ENCODE measurements around the gene RWDD4.

The RWDD4 gene

GRCh38 chr4:183600189-183600685, 58.7 kb downstream of the RWDD4 start:
- DNase-seq (ENCODE audit: low spot score) = no peak

DNA sequence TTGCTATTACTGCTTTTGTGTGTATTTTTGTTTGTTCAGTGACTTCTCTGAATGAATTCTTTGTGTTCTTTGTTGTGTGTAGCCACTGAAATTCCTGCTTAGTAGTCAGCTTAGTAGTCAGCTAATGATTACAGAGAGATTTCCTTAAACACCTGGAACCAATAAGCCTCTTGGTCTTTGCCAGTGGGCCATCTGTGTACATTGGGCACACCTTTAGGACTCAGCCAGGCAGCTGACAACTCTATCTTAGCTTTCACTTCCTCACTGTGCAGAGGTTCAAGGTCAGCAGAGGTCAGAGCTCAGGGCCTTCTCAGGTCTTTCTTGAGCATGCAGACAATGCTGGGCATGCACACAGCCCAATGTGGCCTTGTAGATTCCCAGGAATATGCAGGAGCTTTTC, 59.3 kb downstream of the RWDD4 start:
- DNase-seq (ENCODE audit: low spot score) = no peak

DNA sequence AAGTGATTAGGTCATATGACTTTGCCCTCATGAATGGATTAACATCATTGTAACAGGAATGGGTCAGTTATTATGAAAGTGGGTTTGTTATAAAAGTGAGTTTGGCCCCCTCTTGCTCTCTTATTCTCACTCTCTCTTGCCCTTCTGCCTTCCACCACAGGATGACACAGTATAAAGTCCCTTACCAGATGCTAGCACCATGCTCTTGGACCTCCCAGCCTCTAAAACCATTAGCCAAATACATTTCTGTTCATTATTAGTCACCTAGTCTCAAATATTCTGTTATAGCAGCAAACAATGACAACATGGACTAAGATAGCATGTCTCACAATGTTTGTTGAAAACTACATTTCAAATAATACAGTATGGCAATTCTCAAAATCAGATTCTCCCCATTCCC, 59.7 kb downstream of the RWDD4 start:
- no peak for DNase-seq (ENCODE audit: low spot score)

DNA sequence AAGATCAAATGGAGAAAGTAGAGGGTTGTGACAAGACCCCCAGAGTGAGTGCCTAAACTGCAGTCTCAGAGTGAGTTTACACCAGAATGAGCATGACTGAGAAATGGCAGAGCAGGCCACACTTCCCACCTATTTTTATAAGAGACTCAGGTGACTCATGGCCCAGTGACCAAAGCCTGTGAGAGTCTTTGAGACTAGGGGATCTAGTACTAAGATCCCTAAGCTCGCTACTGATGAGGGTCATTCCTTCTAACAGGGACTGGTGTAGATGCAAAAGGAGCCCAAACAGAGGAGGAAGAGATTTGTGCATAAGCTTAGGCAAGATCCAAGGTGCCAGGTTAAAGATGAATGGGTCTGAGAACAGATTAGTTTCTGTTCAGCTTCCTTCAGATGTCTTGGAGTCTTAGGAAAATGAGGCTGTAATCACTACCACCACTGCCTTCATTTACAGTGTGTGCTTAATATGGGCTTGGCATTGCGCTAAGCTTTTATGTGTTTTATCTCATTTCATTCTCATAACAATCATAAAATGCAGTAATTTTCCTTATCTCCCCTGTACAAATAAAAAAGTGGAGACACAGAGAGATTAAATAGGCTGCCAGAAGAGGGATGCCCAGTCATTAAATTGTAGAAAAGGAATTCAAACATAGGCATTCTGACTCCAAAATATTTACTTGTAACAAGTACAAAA, 62.8 kb downstream of the RWDD4 start:
- no peak for DNase-seq (ENCODE audit: low spot score)

- no peak for DNase-seq (ENCODE audit: low spot score)
Measured at GRCh38 chr4:183594823-183595222, 64.2 kb downstream of the RWDD4 start.

DNA sequence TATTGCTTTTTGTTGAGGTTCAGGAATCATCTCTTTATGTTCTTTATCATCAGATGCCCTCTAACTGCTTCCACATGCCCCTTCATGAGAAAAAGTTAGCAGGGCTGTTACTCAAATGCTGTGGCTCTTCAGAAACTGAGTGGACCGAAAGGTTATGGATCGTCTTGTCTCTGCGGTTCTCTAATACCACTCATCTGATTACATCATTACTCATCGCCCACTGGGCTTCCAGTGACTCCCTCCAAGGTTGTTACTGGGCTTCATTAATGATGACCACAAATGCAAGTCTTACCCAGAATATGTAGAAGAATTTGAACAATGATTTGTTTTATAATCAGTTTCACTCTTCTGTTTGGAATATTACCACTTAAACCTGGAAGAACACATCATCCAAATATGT, 67.7 kb downstream of the RWDD4 start:
- no peak for DNase-seq (ENCODE audit: low spot score)

Measured in D341Med (cell line).